ENCODE data around the gene RAD51C.
"Not testable (repeated sequence)": the region's sequence is repeated elsewhere in the genome, so short reads cannot be mapped to it uniquely, and the experiment has no call there.

Gene RAD51C

DNA sequence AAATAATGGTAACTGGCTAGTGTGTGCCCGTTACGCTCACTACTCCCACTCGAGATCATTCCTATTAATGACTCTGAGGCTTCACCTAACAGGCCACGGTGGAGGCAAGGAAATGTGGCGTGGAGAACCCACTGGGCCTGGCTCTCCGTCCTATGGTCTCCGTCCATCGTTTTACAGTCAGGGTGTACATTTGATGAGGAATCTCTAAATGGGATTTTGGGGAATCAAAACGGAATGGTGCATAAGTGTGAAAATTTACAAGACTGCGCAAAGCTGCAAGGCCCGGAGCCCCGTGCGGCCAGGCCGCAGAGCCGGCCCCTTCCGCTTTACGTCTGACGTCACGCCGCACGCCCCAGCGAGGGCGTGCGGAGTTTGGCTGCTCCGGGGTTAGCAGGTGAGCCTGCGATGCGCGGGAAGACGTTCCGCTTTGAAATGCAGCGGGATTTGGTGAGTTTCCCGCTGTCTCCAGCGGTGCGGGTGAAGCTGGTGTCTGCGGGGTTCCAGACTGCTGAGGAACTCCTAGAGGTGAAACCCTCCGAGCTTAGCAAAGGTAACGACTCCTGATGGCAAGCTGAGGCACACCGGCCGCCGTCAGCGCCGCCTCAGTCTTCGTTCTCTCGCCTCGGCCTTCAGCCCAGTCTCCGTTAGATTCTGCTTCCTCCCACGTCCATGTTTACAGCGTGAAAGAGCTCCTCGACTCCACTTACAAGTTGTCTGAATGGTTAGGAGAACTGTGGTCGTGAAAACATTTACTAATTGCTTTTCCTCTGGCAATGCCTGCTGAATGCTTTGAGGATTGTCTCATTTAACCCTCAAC is at the start of gene RAD51C:
RAD51C (plus strand) TSS at position 364 of the 817 bp plus-strand sequence; CDS start at position 406, 42 bp downstream.
- DNase-seq, result peak; percentile 88 to 91

GRCh38 chr17:58643147-58643546 is 49.3 kb upstream of the RAD51C start:
- no peak for DNase-seq

DNA sequence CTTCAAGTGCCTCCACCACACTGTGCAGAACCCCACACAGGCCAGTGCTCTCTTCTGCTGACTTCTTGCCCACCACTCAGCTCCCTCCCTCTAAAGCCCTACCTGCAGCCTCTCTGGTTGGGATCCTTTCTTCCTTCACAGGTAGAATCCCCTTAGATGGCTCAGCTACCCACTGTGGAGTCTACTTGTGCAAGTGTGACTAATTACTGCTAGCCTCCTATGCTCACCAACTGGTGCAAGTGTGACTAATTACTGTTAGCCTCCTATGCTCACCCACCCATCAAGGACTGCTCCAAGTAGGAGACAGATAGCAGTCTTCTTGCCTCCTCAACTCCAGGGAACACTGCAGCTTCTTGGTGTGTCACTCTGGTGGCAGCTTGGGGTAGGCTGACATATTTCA is 44.2 kb upstream of the RAD51C start:
- DNase-seq, result no peak

DNA sequence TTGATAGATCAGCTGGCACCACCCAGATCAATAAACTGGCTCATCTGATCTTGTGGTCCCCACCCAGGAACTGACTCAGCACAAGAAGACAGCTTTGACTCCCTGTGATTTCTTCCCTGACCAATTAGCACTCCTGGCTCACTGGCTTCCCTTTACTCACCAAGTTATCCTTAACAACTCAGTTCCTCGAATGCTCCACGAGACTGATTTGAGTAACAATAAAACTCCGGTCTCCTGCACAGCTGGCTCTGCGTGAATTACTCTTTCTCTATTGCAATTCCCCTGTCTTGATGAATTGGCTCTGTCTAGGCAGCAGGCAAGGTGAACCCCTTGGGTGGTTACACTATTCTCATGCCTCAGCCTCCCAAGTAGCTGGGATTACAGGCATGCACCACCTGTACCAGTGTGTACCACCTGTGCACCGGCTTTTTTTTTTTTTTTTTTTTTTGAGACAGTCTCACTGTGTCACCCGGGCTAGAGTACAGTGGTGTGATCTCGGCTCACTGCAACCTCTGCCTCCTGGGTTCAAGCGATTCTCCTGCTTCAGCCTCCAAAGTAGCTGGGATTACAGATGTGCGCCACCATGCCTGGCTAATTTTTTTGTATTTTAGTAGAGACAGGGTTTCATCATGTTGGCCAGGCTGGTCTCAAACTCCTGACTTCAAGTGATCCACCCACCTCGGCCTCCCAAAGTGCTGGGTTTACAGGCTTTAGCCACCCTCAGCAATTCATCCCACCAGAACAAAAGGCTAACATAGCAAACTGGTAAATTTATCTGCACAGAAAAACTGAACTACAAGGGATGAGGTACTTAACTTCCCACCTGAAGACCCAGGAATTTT is 34.2 kb upstream of the RAD51C start:
- DNase-seq, result peak in 1 of 2 experiments; percentile 8

- DNase-seq, result peak; percentile 67 to 79
These were observed 33.3 kb upstream of the RAD51C start for GRCh38 chr17:58658804-58659713.

DNA sequence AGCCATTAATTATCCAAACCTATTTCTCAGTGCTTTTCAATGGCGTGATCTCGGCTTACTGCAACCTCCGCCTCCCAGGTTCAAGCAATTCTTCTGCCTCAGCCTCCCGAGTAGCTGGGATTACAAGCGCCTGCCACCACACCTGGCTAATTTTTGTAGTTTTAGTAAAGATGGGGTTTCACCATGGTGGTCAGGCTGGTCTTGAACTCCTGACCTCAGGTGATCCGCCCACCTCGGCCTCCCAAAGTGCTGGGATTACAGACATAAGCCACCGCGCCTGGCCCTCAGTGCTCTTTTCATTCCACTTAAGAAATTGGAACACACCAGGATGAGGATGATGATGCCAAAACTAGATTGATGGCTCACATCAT is 32.7 kb upstream of the RAD51C start:
- DNase-seq, result peak; percentile 6 to 7

DNA sequence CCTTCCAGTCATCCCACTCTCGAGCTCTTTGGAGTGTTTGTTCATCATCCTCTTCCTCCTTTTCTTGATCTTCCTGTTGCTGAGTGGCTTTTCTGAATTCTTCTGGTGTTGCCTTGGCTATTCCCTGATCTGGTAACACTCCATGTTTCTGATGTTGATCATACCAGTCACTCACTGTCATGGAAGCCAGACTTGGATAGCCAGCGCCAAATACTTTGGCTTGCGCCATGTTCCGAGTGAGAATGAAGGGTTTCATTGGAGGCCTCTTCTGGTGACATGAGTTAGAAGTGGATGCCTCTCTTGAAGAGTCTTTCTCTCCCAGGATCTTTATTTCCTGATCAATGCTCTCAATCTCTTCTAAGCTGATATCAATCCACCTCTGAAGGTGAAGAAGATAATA is 31.8 kb upstream of the RAD51C start:
- no peak for DNase-seq

DNA sequence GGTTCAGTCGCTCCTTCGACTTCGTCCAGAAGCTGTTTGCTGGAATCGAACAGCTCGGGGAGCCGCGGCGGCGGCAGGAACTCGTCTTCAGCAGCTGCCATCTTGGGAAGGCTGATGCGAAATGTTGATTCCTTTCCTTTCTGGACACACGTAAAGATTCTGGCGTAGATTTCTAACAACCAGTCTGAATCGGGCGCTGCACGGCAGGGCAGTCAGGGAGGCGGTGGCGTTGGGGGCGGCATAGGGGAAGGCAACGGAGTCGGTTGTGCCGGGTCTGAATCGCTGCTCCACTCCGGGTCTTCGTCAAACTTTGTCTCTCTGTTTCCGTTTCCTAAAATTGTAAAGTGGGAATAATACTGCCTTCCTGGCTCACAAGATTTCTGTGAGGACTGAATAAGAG is 30.9 kb upstream of the RAD51C start:
- DNase-seq, result no peak

DNA sequence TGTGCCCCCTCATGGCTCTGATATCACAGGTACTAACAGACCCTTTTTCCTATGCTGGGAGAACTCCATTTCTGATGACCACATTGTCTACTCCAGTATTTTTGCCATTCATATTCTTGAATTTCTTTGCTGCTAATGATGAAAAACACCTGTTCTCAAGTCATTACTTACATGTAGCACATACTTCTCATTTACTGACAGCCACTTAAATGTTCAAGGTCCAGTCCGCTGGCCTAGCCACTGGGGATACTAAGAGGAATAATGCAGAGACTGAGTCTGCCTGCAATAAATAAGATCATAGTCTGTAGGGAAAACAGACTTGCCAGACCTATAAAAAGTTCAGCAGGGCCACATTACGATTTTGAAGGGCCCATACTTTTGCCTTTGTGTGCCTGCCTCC is 28.1 kb upstream of the RAD51C start:
- no peak for DNase-seq

DNA sequence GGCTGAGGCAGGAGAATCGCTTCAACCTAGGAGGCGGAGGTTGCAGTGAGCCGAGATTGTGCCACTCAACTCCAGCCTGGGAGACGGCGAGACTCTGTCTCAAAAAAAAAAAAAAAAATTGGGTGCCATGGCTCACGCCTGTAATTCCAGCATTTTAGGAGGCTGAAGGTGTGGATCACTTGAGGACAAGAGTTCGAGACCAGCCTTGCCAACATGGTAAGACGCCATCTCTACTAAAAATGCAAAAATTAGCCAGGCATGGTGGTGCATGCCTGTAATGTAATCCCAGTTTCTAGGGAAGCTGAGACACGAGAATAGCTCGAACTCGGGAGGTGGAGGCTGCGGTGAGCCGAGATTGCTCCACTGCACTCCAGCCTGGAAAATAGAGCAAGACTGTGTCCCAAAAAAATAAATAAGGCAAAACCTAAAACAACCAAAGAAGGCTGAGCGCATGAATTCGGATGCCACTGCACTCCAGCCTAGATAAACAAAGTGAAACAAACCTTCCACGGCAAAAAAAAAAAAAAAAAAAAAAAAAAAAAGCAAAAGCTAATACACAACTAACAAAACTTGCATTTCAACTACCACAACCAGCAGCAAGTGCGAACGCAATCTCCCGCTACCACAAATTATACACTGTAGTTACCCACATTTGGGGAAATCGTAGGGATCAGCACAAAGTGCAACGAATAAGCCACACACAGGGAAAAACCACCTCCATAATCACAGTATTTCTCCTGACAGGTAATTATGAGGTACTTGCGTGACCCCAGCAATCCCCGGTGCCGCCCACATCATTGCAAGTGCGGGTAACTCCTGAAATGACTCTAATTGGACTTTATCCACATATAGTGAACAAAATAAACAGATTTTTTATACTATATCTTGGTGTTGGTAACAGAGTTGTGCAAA is 26.2 kb upstream of the RAD51C start:
- no peak for DNase-seq

DNA sequence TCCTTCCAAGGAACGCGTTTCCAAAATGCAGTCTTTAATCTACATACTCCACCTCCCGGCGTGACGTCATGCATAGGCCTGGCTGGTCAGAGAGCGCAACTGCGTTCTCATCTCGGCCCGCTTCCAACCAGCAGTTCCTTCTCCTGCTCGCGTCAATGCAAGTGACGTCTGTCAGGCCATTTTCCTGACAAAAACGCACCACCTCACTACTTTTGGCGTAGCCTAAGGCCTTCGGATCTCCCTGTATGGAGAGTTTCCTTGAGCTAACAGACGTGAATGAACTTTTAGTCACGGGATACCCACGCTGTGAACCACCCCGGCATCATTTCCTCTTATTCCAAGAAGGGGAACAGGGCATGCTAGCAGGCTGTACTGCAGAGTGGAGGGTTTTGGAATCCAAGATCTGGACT is 25.5 kb upstream of the RAD51C start:
- DNase-seq, result peak; percentile 27 to 50

- no peak for DNase-seq
These were observed 24.3 kb upstream of the RAD51C start for GRCh38 chr17:58667934-58668597.

GRCh38 chr17:58668598-58668935 is 23.8 kb upstream of the RAD51C start:
- DNase-seq, result no peak

- DNase-seq, result no peak
These were observed 22.5 kb upstream of the RAD51C start for GRCh38 chr17:58669853-58670252.

DNA sequence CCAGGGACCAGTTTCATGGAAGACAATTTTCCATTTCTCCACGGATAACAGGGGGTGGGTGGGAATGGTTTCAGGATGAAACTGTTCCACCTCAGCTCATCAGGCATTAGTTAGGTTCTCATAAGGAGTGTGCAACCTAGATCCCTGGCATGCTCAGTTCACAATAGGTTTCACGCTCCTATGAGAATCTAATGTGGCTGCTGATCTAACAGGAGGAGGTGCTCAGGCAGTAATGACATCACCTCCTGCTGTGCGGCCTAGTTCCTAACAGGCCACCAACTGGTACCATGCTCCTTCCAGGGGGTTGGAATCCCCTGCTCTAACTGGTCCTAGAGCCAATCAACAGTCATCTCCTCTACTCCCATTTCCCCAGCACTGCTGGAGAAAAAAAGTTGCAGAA is 20.4 kb upstream of the RAD51C start:
- DNase-seq, result no peak

DNA sequence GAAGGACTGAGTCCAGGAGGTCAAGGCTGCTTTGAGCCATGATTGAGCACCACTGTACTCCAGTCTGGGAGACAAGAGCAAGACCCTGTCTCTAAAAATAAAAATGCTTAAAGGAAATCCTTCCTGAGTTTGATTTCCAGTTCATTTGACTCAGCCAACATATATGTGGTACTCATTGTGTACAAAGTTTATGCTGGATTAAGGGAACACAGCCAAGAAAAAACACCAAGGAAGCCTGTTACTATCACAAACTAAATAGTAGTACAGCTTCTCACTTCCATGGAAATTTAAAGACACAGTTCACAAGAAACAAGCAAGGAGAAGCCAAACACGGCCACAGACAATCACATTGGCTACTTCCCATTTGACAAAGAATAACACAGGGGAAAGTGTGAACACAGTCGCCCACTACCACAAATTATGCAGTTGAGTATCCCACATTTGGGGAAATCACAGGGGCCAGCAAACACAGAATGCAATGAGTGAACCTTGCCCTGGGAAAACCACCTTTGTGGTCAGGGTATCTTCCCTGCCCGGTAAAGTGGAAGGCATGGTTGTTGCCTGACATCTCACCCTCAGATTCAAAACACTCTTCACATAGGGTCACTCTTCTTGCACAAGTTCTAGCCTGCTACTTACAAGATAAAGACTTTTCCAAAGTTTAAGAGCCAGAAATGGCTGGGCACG is 15.1 kb upstream of the RAD51C start:
- no peak for DNase-seq

- not testable (repeated sequence) for DNase-seq
These were observed 14.1 kb upstream of the RAD51C start for GRCh38 chr17:58678287-58678686.

- no peak for DNase-seq
These were observed 13.0 kb upstream of the RAD51C start for GRCh38 chr17:58679263-58680037.

- DNase-seq, result no peak
These were observed 12.4 kb upstream of the RAD51C start for GRCh38 chr17:58680038-58680369.

- no peak for DNase-seq
These were observed 8.4 kb upstream of the RAD51C start for GRCh38 chr17:58684003-58684402.

All from activated CD4-positive, alpha-beta T cell treated with anti-CD3 and anti-CD28 coated beads, Interleukin-2, amount 50 U/mL, for 48 hours (primary cell).